GM12801 (cell line): ENCODE data around the gene GRIFIN.

ENCODE experiments used
- CTCF ChIP-seq: IDR thresholded peaks from one replicate; pipeline ENCODE4 v1.5.1; 2011; ENCODE audit warnings: control low read depth; ENCODE audit not compliant: insufficient read length; ENCODE audit errors: extremely low read depth

GRIFIN gene

GRCh38 chr7:2476298-2476697 lies at the start of gene GRIFIN:
Gene GRIFIN, minus strand, starts transcription at chr7:2476398. Its CDS starts 15 bp downstream, at chr7:2476383.
- no peak for TF ChIP-seq CTCF

- no peak for TF ChIP-seq CTCF
Measured at GRCh38 chr7:2524808-2525657, 48.8 kb upstream of the GRIFIN start.

- no peak for TF ChIP-seq CTCF
Measured at GRCh38 chr7:2523941-2524807, 48.0 kb upstream of the GRIFIN start.

- no peak for TF ChIP-seq CTCF
Measured at GRCh38 chr7:2523461-2523936, 47.3 kb upstream of the GRIFIN start.

GRCh38 chr7:2522780-2523433 lies 46.7 kb upstream of the GRIFIN start:
- TF ChIP-seq CTCF: no peak

- TF ChIP-seq CTCF: no peak
Measured at GRCh38 chr7:2521952-2522591, 45.9 kb upstream of the GRIFIN start.
